Thyroid gland (tissue), 4 donors: ENCODE data around the gene GALNT2.

ENCODE experiments used
- POLR2A ChIP-seq, 2 donors: fragments of 450-650 bp; IDR thresholded peaks; one replicate each; pipeline ENCODE4 v1.6.1; 2017; ENCODE audit warnings: antibody characterized with exemption in 2 of 2, mild to moderate bottlenecking in 2 of 2, moderate library complexity in 1 of 2
- TF ChIP-seq, protein P1 (sequence below), 6 experiments: fragments of 200-600 bp in 3 of 6; fragments of 450-650 bp in 3 of 6; sonication (generic) in 3 of 6; IDR thresholded peaks; one replicate each; pipeline ENCODE4 v1.5.1; 2016 to 2019; ENCODE audit warnings: antibody characterized with exemption in 6 of 6, mild to moderate bottlenecking in 2 of 6, inconsistent platforms in 1 of 6, moderate library complexity in 1 of 6

- TF ChIP-seq, protein P1, sequence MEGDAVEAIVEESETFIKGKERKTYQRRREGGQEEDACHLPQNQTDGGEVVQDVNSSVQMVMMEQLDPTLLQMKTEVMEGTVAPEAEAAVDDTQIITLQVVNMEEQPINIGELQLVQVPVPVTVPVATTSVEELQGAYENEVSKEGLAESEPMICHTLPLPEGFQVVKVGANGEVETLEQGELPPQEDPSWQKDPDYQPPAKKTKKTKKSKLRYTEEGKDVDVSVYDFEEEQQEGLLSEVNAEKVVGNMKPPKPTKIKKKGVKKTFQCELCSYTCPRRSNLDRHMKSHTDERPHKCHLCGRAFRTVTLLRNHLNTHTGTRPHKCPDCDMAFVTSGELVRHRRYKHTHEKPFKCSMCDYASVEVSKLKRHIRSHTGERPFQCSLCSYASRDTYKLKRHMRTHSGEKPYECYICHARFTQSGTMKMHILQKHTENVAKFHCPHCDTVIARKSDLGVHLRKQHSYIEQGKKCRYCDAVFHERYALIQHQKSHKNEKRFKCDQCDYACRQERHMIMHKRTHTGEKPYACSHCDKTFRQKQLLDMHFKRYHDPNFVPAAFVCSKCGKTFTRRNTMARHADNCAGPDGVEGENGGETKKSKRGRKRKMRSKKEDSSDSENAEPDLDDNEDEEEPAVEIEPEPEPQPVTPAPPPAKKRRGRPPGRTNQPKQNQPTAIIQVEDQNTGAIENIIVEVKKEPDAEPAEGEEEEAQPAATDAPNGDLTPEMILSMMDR (IDR thresholded peaks at IDR 0.05), result no peak
- no peak for TF ChIP-seq POLR2A (IDR thresholded peaks at IDR 0.05)
These were observed 90.7 kb downstream of the GALNT2 start for GRCh38 chr1:230157420-230158390.
